CD14-positive monocyte (primary cell): Measurements from ENCODE around the gene OR4D1. TPM values are rescaled to one million over a fixed set of nuclear protein-coding genes. Genes with fewer than 3 reads are reported as not detected.

ENCODE experiments used
- DNase-seq, 3 donors: peaks; one replicate each; pipeline ENCODE4 v3.0.0-alpha.2; 2011 to 2022
- H2AFZ ChIP-seq: 2 replicates; pipeline ENCODE4 v1.6.0; 2012; ENCODE audit warnings: mild to moderate bottlenecking, low read depth, low read length, inconsistent platforms; ENCODE audit not compliant: insufficient read depth, poor library complexity, severe bottlenecking
- H3K27ac ChIP-seq, 2 donors: 1 replicate in 1 of 2; 2 replicates in 1 of 2; pipeline ENCODE4 v1.5.1; 2012 to 2013; ENCODE audit warnings: low read length in 2 of 2, control low read depth in 1 of 2, inconsistent platforms in 1 of 2, low read depth in 1 of 2, mild to moderate bottlenecking in 1 of 2
- H3K27me3 ChIP-seq, 2 donors: one replicate each; pipeline versions ENCODE4 v1.6.0 to v1.6.1; 2011 to 2013; ENCODE audit warnings: low read length in 2 of 2; ENCODE audit not compliant: control insufficient read depth in 2 of 2, insufficient read depth in 2 of 2
- H3K36me3 ChIP-seq, 2 donors: replicated peaks in 1 of 2; 1 replicate in 1 of 2; 2 replicates in 1 of 2; pipeline versions ENCODE4 v1.5.1 to v1.6.1; 2012 to 2013; ENCODE audit warnings: low read length in 2 of 2, control low read depth in 1 of 2, inconsistent platforms in 1 of 2, mild to moderate bottlenecking in 1 of 2; ENCODE audit not compliant: insufficient read depth in 2 of 2, control insufficient read depth in 1 of 2
- H3K4me1 ChIP-seq, 2 donors: 1 replicate in 1 of 2; 2 replicates in 1 of 2; pipeline versions ENCODE4 v1.5.1 to v1.6.1; 2012 to 2013; ENCODE audit warnings: low read length in 2 of 2, control low read depth in 1 of 2, inconsistent platforms in 1 of 2, mild to moderate bottlenecking in 1 of 2, moderate library complexity in 1 of 2; ENCODE audit not compliant: insufficient read depth in 2 of 2, control insufficient read depth in 1 of 2
- H3K4me2 ChIP-seq: replicated peaks from 2 replicates; pipeline ENCODE3; 2012; ENCODE audit warnings: low read length, moderate library complexity, mild to moderate bottlenecking; ENCODE audit not compliant: poor library complexity, severe bottlenecking; ENCODE audit errors: extremely low read depth
- H3K4me3 ChIP-seq, 3 experiments: fragments of 200-600 bp in 1 of 3; sonication (generic) in 1 of 3; replicated peaks in 1 of 3; 1 replicate in 2 of 3; 2 replicates in 1 of 3; pipeline ENCODE4 v1.5.1; 2011 to 2013; ENCODE audit warnings: low read length in 3 of 3, mild to moderate bottlenecking in 3 of 3, control low read depth in 2 of 3, low read depth in 2 of 3, inconsistent platforms in 1 of 3, moderate library complexity in 1 of 3
- H3K79me2 ChIP-seq: 2 replicates; pipeline ENCODE4 v1.6.0; 2012; ENCODE audit warnings: mild to moderate bottlenecking, control low read depth, inconsistent platforms, low read length, moderate library complexity; ENCODE audit not compliant: insufficient read depth
- H3K9ac ChIP-seq: 2 replicates; pipeline ENCODE4 v1.6.0; 2017; ENCODE audit warnings: low read length, mild to moderate bottlenecking; ENCODE audit not compliant: insufficient read depth, poor library complexity, severe bottlenecking
- H3K9me3 ChIP-seq, 2 donors: replicated peaks in 1 of 2; 1 replicate in 1 of 2; 2 replicates in 1 of 2; pipeline versions ENCODE4 v1.5.1 to v1.6.1; 2012 to 2013; ENCODE audit warnings: low read length in 2 of 2, control low read depth in 1 of 2; ENCODE audit not compliant: control insufficient read depth in 1 of 2, insufficient read depth in 1 of 2
- H4K20me1 ChIP-seq: 2 replicates; pipeline ENCODE4 v1.6.0; 2012; ENCODE audit warnings: mild to moderate bottlenecking, low read length, control low read depth, moderate library complexity; ENCODE audit not compliant: insufficient read depth
- H3K27ac Mint-ChIP-seq, 7 donors: one replicate each; pipeline ENCODE4 v1.8.0; 2020; ENCODE audit warnings: mild to moderate bottlenecking in 7 of 7, mixed read lengths in 7 of 7, moderate library complexity in 6 of 7, inconsistent platforms in 2 of 7
- H3K27me3 Mint-ChIP-seq, 3 donors: one replicate each; pipeline ENCODE4 v1.8.0; 2021 to 2022; ENCODE audit warnings: low read depth in 3 of 3, mild to moderate bottlenecking in 3 of 3, mixed read lengths in 3 of 3, moderate library complexity in 3 of 3, inconsistent platforms in 1 of 3
- H3K36me3 Mint-ChIP-seq, 2 donors: one replicate each; pipeline ENCODE4 v1.8.0; 2020; ENCODE audit warnings: mixed read lengths in 2 of 2, inconsistent platforms in 1 of 2, mild to moderate bottlenecking in 1 of 2
- H3K4me1 Mint-ChIP-seq: one replicate; pipeline ENCODE4 v1.8.0; 2020; ENCODE audit warnings: mild to moderate bottlenecking, mixed read lengths
- H3K4me3 Mint-ChIP-seq, 2 donors: one replicate each; pipeline ENCODE4 v1.8.0; 2020; ENCODE audit warnings: mild to moderate bottlenecking in 2 of 2, mixed read lengths in 2 of 2, moderate library complexity in 1 of 2
- H3K9me3 Mint-ChIP-seq, 7 donors: one replicate each; pipeline ENCODE4 v1.8.0; 2020 to 2022; ENCODE audit warnings: mixed read lengths in 7 of 7, mild to moderate bottlenecking in 6 of 7, moderate library complexity in 6 of 7, inconsistent platforms in 2 of 7
- WGBS: methylation state at CpG from one replicate; pipeline ENCODE4 v1.1.5; 2013; ENCODE audit warnings: missing lambda C conversion rate; ENCODE audit not compliant: insufficient coverage; 5-methylcytosine and 5-hydroxymethylcytosine counted together
- intact Hi-C, 2 donors: fragments of 100-400 bp; cut with micrococcal nuclease; formaldehyde crosslinking; loops; one replicate each; pipeline versions ENCODE4 v1.15.0 to v1.15.1; 2023
- polyA plus RNA-seq, 3 donors: library from polyadenylated mRNA; depleted of rRNA in 1 of 3; unstranded in 2 of 3; stranded (reverse) in 1 of 3; fragments of 300-500 nt in 2 of 3; fragments of >200 nt in 1 of 3; fragmentation: Illumina TruSeq in 2 of 3; gene quantifications; 1 replicate in 2 of 3; 2 replicates in 1 of 3; pipeline ENCODE4 v1.2.3, GENCODE V29; 2012 to 2021
- TF ChIP-seq, protein P1 (sequence below): fragments of 200-600 bp; IDR thresholded peaks from one replicate; pipeline ENCODE4 v1.8.0; 2022; ENCODE audit warnings: antibody characterized with exemption, mild to moderate bottlenecking

The OR4D1 gene
- polyA plus RNA-seq, 3 donors = 0.03 TPM; not detected in 2

DNA sequence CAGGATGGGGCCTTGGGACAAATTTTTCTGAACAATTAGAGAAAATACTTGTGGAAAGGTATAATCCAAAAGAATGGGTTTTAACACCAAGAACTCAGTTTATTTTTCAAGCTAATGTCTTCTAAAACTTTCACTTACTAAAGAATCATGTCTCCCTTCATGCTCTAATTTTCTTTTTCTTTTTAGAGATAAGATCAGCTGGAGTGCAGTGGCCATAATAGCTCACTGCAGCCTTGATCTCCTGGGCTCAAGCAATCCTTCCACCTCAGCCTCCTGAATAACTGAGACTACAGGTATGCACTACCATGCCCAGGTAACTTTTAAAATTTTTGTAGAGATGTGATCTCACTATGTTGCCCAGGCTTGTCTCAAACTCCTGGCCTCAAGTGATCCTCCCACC, 5.5 kb downstream of the OR4D1 start:
- no peaks in the 10 kb centered on the region for H4K20me1 ChIP-seq
- peaks cover 8 to 29% of the 10 kb centered on the region in 2 donors for H3K27me3 ChIP-seq
- Mint-ChIP-seq H3K4me1 (peaks cover 33% of the 10 kb centered on the region), H3K27me3 (peaks cover 25 to 40% (median 32%) of the 10 kb centered on the region in 3 donors), H3K27ac (peak overlapping the region in 1 of 7 donors; percentile 68), H3K9me3 (peaks cover 0 to 3% (median 2%) of the 10 kb centered on the region in 7 donors), H3K36me3 (peaks cover 0 to 6% of the 10 kb centered on the region in 2 donors), H3K4me3 (no peak overlapping the region)
- H3K4me2 ChIP-seq = no peak overlapping the region
- no peaks in the 10 kb centered on the region for H3K9me3 ChIP-seq
- H3K9ac ChIP-seq = no peak overlapping the region
- no peak overlapping the region for H3K4me3 ChIP-seq
- intact Hi-C loops = no loop called here
- DNase-seq = no peak
- peaks cover 19 to 31% of the 10 kb centered on the region in 2 donors for H3K4me1 ChIP-seq
- H3K27ac ChIP-seq = peak overlapping the region in 1 of 2 donors; percentile 34
- H3K79me2 ChIP-seq = no peaks in the 10 kb centered on the region
- peak overlapping the region; percentile 48 for H2AFZ ChIP-seq
- TF ChIP-seq, protein P1, sequence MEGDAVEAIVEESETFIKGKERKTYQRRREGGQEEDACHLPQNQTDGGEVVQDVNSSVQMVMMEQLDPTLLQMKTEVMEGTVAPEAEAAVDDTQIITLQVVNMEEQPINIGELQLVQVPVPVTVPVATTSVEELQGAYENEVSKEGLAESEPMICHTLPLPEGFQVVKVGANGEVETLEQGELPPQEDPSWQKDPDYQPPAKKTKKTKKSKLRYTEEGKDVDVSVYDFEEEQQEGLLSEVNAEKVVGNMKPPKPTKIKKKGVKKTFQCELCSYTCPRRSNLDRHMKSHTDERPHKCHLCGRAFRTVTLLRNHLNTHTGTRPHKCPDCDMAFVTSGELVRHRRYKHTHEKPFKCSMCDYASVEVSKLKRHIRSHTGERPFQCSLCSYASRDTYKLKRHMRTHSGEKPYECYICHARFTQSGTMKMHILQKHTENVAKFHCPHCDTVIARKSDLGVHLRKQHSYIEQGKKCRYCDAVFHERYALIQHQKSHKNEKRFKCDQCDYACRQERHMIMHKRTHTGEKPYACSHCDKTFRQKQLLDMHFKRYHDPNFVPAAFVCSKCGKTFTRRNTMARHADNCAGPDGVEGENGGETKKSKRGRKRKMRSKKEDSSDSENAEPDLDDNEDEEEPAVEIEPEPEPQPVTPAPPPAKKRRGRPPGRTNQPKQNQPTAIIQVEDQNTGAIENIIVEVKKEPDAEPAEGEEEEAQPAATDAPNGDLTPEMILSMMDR = no peak
- no peaks in the 10 kb centered on the region for H3K36me3 ChIP-seq

DNA sequence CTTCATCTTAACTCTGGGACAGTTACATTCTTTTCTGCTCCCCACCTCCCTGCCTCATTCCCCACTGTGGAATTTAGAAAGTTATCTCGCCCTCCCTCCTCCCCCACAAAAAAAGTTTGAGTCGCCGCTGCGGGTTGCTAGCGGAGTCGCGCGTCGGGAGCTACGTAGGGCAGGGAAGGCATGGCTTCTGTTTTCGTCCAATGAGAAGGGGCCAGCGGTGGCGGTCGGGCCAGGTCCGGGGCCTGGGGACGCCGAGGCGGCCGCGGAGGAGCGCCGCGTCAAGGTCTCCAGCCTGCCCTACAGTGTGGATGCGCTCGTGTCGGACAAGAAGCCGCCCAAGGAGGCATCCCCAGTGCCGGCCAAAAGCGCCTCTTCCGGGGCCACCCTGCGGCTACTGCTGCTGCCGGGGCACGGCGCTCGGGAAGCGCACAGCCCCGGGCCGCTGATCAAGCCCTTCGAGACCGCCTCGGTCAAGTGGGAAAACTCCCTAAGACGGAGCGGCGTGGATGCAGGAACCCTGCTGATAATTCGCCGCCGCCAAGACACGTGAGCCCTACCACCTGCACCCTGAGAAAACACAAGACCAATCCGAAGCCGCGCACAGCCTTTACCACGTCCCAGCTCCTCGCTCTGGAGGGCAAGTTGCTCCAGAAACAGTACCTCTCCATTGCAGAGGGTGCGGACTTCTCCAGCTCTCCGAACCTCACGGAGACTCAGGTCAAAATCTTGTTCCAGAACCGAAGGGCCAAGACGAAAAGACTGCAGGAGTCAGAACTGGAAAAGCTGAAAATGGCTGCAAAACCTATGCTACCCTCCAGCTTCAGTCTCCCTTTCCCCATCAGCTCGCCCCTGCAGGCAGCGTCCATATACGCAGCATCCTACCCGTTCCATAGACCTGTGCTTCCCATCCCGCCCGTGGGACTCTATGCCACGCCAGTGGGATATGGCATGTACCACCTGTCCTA, 8.9 kb downstream of the OR4D1 start:
- no peaks in the 10 kb centered on the region for H4K20me1 ChIP-seq
- peak overlapping the region; percentile 19 to 82 (median 46) for H3K4me3 ChIP-seq
- intact Hi-C loops = no loop called here
- H3K9ac ChIP-seq = peak overlapping the region; percentile 59
- no peaks in the 10 kb centered on the region for H3K9me3 ChIP-seq
- peaks cover 23 to 32% (median 29%) of the 10 kb centered on the region in 3 donors for H3K27me3 Mint-ChIP-seq
- H2AFZ ChIP-seq = peak overlapping the region; percentile 88
- no peaks in the 10 kb centered on the region for H3K36me3 ChIP-seq
- peaks cover 0 to 3% (median 1%) of the 10 kb centered on the region in 7 donors for H3K9me3 Mint-ChIP-seq
- peak overlapping the region; percentile 91 for H3K4me2 ChIP-seq
- H3K36me3 Mint-ChIP-seq = peaks cover 0 to 6% of the 10 kb centered on the region in 2 donors
- TF ChIP-seq, protein P1 = no peak
- H3K27ac Mint-ChIP-seq = peak overlapping the region in 3 of 7 donors; percentile 13 to 72 (median 19)
- peak overlapping the region; percentile 88 to 99 for H3K4me3 Mint-ChIP-seq
- WGBS = under 1% methylated on average over 58 of the region's 65 CpGs
- H3K27me3 ChIP-seq = peaks cover 4 to 21% of the 10 kb centered on the region in 2 donors
- peaks cover 19 to 31% of the 10 kb centered on the region in 2 donors for H3K4me1 ChIP-seq
- H3K27ac ChIP-seq = no peak overlapping the region
- H3K4me1 Mint-ChIP-seq = peaks cover 33% of the 10 kb centered on the region
- H3K79me2 ChIP-seq = no peaks in the 10 kb centered on the region
- DNase-seq = peak; percentile 14 to 25 (median 24)
